HCT116 (cell line): ENCODE measurements around the gene TSPEAR.

Source experiments
- CEBPB ChIP-seq: IDR thresholded peaks from 2 replicates; pipeline ENCODE4 v1.6.1; 2012; ENCODE audit warnings: low read depth
- EZH2 ChIP-seq: fragments of 200-600 bp; sonication (generic); IDR thresholded peaks from 2 replicates; pipeline ENCODE4 v1.6.1; 2017; ENCODE audit warnings: antibody characterized with exemption, mixed run types
- POLR2A ChIP-seq: IDR thresholded peaks from 2 replicates; pipeline ENCODE4 v1.7.0; 2011; ENCODE audit warnings: borderline replicate concordance; ENCODE audit not compliant: insufficient read depth, insufficient read length; ENCODE audit errors: extremely low read depth
- ZFX ChIP-seq: fragments of 450-650 bp; IDR thresholded peaks from 2 replicates; pipeline ENCODE4 v1.6.1; 2017
- ZNF274 ChIP-seq: fragments of 200-500 bp; sonication (Bioruptor generic); IDR thresholded peaks from 2 replicates; pipeline ENCODE4 v1.6.1; 2014; ENCODE audit warnings: mild to moderate bottlenecking, low read depth, low read length, inconsistent platforms
- TF ChIP-seq, protein P1 (sequence below): IDR thresholded peaks from 2 replicates; pipeline ENCODE4 v1.6.1; 2012; ENCODE audit warnings: low read depth
- TF ChIP-seq, protein P2 (sequence below): IDR thresholded peaks from 2 replicates; pipeline ENCODE4 v1.6.1; 2011; ENCODE audit warnings: mild to moderate bottlenecking, low read length, moderate library complexity; ENCODE audit not compliant: insufficient replicate concordance; ENCODE audit errors: extremely low read depth
- TF ChIP-seq, protein P3 (sequence below), 3 experiments: fragments of 200-600 bp in 1 of 3; sonication (generic) in 1 of 3; IDR thresholded peaks in 2 of 3; conservative IDR thresholded peaks in 1 of 3; 2 replicates each; pipeline ENCODE4 v1.5.1; 2012 to 2017; ENCODE audit warnings: low read depth in 2 of 3, low read length in 2 of 3, antibody characterized with exemption in 1 of 3, borderline replicate concordance in 1 of 3, control low read depth in 1 of 3, mild to moderate bottlenecking in 1 of 3, mixed read lengths in 1 of 3, mixed run types in 1 of 3, moderate library complexity in 1 of 3; ENCODE audit not compliant: insufficient read depth in 1 of 3

DNA sequence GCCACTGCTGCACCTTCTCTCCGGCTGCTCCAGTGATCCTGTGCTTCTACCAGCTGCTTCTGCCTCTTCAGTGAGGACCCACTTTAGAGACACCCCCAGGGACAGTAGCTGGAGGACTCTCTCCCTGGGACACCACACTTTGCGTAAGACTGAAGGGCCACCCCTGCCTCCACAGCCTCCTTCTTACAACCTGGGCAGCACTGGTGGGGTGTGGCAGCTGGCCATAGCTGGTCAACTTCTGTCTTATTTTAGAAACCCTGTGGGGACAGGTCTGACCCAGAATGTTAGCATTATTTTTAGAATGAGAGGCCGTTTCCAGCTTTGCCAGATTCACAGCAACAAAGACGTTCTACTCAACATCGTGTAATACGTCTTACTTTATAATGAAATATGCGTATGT, 85.6 kb downstream of the TSPEAR start:
- no peak for TF ChIP-seq EZH2
- TF ChIP-seq, protein P1, sequence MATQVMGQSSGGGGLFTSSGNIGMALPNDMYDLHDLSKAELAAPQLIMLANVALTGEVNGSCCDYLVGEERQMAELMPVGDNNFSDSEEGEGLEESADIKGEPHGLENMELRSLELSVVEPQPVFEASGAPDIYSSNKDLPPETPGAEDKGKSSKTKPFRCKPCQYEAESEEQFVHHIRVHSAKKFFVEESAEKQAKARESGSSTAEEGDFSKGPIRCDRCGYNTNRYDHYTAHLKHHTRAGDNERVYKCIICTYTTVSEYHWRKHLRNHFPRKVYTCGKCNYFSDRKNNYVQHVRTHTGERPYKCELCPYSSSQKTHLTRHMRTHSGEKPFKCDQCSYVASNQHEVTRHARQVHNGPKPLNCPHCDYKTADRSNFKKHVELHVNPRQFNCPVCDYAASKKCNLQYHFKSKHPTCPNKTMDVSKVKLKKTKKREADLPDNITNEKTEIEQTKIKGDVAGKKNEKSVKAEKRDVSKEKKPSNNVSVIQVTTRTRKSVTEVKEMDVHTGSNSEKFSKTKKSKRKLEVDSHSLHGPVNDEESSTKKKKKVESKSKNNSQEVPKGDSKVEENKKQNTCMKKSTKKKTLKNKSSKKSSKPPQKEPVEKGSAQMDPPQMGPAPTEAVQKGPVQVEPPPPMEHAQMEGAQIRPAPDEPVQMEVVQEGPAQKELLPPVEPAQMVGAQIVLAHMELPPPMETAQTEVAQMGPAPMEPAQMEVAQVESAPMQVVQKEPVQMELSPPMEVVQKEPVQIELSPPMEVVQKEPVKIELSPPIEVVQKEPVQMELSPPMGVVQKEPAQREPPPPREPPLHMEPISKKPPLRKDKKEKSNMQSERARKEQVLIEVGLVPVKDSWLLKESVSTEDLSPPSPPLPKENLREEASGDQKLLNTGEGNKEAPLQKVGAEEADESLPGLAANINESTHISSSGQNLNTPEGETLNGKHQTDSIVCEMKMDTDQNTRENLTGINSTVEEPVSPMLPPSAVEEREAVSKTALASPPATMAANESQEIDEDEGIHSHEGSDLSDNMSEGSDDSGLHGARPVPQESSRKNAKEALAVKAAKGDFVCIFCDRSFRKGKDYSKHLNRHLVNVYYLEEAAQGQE = no peak
- TF ChIP-seq, protein P2, sequence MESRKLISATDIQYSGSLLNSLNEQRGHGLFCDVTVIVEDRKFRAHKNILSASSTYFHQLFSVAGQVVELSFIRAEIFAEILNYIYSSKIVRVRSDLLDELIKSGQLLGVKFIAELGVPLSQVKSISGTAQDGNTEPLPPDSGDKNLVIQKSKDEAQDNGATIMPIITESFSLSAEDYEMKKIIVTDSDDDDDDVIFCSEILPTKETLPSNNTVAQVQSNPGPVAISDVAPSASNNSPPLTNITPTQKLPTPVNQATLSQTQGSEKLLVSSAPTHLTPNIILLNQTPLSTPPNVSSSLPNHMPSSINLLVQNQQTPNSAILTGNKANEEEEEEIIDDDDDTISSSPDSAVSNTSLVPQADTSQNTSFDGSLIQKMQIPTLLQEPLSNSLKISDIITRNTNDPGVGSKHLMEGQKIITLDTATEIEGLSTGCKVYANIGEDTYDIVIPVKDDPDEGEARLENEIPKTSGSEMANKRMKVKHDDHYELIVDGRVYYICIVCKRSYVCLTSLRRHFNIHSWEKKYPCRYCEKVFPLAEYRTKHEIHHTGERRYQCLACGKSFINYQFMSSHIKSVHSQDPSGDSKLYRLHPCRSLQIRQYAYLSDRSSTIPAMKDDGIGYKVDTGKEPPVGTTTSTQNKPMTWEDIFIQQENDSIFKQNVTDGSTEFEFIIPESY = no peak
- TF ChIP-seq, protein P3, sequence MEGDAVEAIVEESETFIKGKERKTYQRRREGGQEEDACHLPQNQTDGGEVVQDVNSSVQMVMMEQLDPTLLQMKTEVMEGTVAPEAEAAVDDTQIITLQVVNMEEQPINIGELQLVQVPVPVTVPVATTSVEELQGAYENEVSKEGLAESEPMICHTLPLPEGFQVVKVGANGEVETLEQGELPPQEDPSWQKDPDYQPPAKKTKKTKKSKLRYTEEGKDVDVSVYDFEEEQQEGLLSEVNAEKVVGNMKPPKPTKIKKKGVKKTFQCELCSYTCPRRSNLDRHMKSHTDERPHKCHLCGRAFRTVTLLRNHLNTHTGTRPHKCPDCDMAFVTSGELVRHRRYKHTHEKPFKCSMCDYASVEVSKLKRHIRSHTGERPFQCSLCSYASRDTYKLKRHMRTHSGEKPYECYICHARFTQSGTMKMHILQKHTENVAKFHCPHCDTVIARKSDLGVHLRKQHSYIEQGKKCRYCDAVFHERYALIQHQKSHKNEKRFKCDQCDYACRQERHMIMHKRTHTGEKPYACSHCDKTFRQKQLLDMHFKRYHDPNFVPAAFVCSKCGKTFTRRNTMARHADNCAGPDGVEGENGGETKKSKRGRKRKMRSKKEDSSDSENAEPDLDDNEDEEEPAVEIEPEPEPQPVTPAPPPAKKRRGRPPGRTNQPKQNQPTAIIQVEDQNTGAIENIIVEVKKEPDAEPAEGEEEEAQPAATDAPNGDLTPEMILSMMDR (IDR thresholded peaks at IDR 0.05 in 2 of 3, conservative IDR thresholded peaks at IDR 0.05 in 1 of 3; ENCODE audit: borderline replicate concordance in 1 of 3, insufficient read depth in 1 of 3, low read depth in 2 of 3, low read length in 2 of 3) = no peak
- TF ChIP-seq ZNF274 = no peak
- TF ChIP-seq ZFX = no peak
- no peak for TF ChIP-seq POLR2A
- TF ChIP-seq CEBPB = no peak
